Measurements from ENCODE around the gene ABI2. TPM values are rescaled to one million over a fixed set of nuclear protein-coding genes. Genes with fewer than 3 reads are reported as not detected.
"Not testable (repeated sequence)": the region's sequence is repeated elsewhere in the genome, so short reads cannot be mapped to it uniquely, and the experiment has no call there.

Gene ABI2
- total RNA-seq, 4 donors from 2014 or later, result 10.1 to 28.4 (median 22.0) TPM

DNA sequence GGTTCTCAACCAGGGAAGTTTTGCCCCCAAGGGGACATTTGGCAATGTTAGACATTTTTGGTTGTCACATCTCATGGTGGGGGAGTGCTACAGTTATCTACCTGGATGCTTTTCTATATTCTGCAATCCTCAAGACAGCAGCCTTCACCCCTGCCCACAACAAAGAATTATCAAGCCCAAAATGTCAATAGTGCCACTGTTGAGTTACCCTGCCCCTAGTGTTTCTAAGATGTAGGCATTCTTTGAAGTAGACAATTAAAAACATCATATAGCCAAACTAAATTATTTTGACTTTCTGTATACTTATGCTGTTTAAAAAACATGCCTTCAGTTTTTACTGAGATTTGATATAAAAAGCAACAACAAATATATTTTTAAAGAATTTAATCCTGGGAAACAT lies 48.0 kb downstream of the ABI2 start:
- no peaks in the 10 kb centered on the region for H3K4me1 ChIP-seq
- H3K36me3 ChIP-seq, result no peaks in the 10 kb centered on the region
- no peak for DNase-seq (ENCODE audit: low spot score in 2 of 2)
- H3K27me3 ChIP-seq, result no peaks in the 10 kb centered on the region
- TF ChIP-seq, protein P1, sequence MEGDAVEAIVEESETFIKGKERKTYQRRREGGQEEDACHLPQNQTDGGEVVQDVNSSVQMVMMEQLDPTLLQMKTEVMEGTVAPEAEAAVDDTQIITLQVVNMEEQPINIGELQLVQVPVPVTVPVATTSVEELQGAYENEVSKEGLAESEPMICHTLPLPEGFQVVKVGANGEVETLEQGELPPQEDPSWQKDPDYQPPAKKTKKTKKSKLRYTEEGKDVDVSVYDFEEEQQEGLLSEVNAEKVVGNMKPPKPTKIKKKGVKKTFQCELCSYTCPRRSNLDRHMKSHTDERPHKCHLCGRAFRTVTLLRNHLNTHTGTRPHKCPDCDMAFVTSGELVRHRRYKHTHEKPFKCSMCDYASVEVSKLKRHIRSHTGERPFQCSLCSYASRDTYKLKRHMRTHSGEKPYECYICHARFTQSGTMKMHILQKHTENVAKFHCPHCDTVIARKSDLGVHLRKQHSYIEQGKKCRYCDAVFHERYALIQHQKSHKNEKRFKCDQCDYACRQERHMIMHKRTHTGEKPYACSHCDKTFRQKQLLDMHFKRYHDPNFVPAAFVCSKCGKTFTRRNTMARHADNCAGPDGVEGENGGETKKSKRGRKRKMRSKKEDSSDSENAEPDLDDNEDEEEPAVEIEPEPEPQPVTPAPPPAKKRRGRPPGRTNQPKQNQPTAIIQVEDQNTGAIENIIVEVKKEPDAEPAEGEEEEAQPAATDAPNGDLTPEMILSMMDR (IDR thresholded peaks at IDR 0.05), result no peak
- TF ChIP-seq EP300 (IDR thresholded peaks at IDR 0.05) (no peak), POLR2A (IDR thresholded peaks at IDR 0.05) (no peak), POLR2AphosphoS5 (IDR thresholded peaks at IDR 0.05) (no peak)
- H3K4me3 ChIP-seq, result no peak overlapping the region
- H3K9me3 ChIP-seq, result no peaks in the 10 kb centered on the region
- no peak overlapping the region for H3K27ac ChIP-seq

DNA sequence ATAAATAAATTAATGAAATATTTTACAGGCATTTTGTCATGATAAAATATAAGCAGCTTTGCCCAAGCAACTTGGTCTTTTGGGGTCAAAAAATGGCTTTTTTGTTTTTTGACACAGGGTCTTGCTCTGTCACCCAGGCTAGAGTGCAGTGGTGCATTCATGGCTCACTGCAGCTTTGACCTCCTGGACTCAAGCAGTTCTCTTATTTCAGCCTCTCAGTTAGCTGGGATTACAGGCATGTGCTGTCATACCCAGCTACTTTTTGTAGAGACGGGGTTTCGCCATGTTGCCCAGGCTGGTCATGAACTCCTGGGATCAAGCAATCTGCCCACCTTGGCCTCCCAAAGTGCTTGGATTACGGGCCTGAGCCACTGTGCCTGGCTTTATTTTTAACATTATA lies 51.0 kb downstream of the ABI2 start:
- H3K9me3 ChIP-seq, result no peaks in the 10 kb centered on the region
- WGBS, result 99% methylated on average over 3 of the region's 3 CpGs
- H3K27me3 ChIP-seq, result no peaks in the 10 kb centered on the region
- TF ChIP-seq POLR2AphosphoS5 (IDR thresholded peaks at IDR 0.05) (no peak), EP300 (IDR thresholded peaks at IDR 0.05) (no peak), POLR2A (IDR thresholded peaks at IDR 0.05) (no peak)
- TF ChIP-seq, protein P1 (IDR thresholded peaks at IDR 0.05), result no peak
- no peak for DNase-seq (ENCODE audit: low spot score in 2 of 2)
- no peak overlapping the region for H3K27ac ChIP-seq
- no peak overlapping the region for H3K4me3 ChIP-seq
- no peaks in the 10 kb centered on the region for H3K4me1 ChIP-seq
- H3K36me3 ChIP-seq, result no peaks in the 10 kb centered on the region

DNA sequence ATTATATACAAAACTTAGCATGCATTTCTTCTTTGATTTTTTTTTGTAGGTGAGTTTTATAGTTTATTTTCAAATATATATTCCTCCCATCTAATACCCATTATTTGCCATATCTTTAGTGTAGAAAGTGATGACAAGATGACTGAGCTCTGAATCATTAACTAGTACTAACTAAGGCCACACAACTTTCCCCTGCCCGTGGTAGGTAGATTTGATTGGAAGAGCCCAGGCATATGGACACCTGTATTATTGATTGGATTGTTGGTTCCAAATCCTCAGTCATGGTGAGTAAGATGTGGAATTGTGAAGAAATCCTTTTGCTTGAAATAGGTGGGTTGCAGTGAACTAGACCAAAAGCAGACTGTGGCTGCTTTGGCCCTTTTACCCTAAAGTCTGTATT lies 54.8 kb downstream of the ABI2 start:
- Histone ChIP-seq H3K9me3 (no peaks in the 10 kb centered on the region), H3K27me3 (no peaks in the 10 kb centered on the region), H3K4me1 (no peaks in the 10 kb centered on the region), H3K4me3 (no peak overlapping the region), H3K36me3 (no peaks in the 10 kb centered on the region), H3K27ac (no peak overlapping the region)
- 93% methylated on average over 1 of the region's 1 CpG for WGBS
- TF ChIP-seq POLR2AphosphoS5 (IDR thresholded peaks at IDR 0.05), result no peak
- no peak for TF ChIP-seq POLR2A (IDR thresholded peaks at IDR 0.05)
- TF ChIP-seq, protein P1 (IDR thresholded peaks at IDR 0.05), result no peak
- TF ChIP-seq EP300 (IDR thresholded peaks at IDR 0.05), result no peak
- DNase-seq (ENCODE audit: low spot score in 2 of 2), result no peak

DNA sequence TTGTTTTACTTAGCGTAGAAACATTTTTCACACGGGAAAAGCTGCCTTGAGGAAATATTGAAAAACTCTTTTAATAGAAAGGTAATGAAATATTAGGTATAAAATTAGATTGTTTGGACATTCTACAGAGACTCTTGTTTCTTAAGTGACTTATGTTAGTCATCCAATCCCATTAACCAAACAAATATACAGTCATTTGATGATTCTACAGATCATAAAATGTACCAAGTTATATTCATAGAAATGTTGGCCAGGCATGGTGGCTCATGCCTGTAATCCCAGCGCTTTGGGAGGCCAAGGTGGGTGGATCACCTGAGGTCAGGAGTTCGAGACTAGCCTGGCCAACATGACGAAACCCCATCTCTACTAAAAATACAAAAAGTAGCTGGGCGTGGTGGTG lies 60.0 kb downstream of the ABI2 start:
- H3K27ac ChIP-seq; DNase-seq (ENCODE audit: low spot score in 2 of 2); H3K36me3 ChIP-seq; H3K27me3 ChIP-seq; H3K4me1 ChIP-seq; H3K4me3 ChIP-seq; H3K9me3 ChIP-seq: not testable (repeated sequence)
- 96% methylated on average over 6 of the region's 6 CpGs for WGBS

DNA sequence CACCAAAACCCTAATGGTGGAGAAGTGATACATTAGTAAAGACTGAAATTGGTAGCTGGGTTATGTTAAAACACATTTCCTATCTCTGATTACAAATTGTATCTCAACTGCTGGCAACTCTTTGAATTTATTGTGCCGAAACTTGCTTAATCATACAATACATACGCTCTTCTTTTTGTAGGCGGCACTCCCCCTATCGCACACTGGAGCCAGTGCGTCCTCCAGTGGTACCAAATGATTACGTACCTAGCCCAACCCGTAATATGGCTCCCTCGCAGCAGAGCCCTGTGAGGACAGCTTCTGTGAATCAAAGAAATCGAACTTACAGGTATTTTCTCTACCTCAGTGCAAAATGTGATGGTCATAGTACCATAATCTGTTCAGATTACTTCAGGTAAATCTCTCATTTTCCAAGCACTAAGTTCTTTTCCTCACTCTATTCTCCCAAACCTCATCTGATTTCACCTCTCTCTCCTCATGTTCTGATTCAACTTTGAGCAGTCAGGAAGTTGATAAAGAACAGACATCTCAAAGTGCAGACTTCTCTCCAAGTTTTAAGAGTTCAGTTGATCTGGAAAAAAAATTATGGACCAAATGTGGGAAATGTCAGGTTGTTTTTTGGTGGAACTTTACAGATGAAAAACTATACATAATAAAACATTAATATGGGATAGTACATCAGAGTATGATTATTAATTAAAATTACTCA lies 66.5 kb downstream of the ABI2 start:
- no peaks in the 10 kb centered on the region for H3K9me3 ChIP-seq
- H3K27me3 ChIP-seq, result no peaks in the 10 kb centered on the region
- WGBS, result 97% methylated on average over 9 of the region's 9 CpGs
- H3K4me3 ChIP-seq, result no peak overlapping the region
- peaks cover 22% of the 10 kb centered on the region for H3K36me3 ChIP-seq
- no peak for DNase-seq (ENCODE audit: low spot score in 2 of 2)
- H3K27ac ChIP-seq, result no peak overlapping the region
- no peaks in the 10 kb centered on the region for H3K4me1 ChIP-seq
- no peak for TF ChIP-seq POLR2A (IDR thresholded peaks at IDR 0.05)
- TF ChIP-seq POLR2AphosphoS5 (IDR thresholded peaks at IDR 0.05), result no peak
- no peak for TF ChIP-seq EP300 (IDR thresholded peaks at IDR 0.05)
- TF ChIP-seq, protein P1 (IDR thresholded peaks at IDR 0.05), result no peak

DNA sequence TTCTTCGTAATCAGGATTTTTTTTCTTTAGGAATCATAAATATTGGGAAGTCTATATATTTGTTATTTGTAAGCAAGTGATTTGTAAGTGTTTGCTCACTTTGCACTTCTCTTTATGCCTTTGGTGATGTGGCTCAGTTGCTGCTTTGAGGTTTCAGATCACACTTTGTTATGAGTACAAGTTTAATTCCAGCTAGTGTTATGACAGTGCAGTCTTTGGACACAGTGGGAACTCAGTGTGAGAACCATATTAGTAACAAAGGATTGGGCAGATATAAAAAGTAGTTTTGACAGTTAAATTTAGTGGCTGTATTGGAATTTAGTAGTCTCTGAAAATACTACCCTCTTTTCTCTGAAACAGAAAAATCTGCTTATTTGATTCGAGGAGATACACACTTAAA lies 67.7 kb downstream of the ABI2 start:
- no peak for TF ChIP-seq EP300 (IDR thresholded peaks at IDR 0.05)
- no peak overlapping the region for H3K27ac ChIP-seq
- H3K4me3 ChIP-seq, result no peak overlapping the region
- 94% methylated on average over 2 of the region's 2 CpGs for WGBS
- H3K36me3 ChIP-seq, result peaks cover 22% of the 10 kb centered on the region
- no peak for DNase-seq (ENCODE audit: low spot score in 2 of 2)
- no peaks in the 10 kb centered on the region for H3K4me1 ChIP-seq
- H3K9me3 ChIP-seq, result no peaks in the 10 kb centered on the region
- no peaks in the 10 kb centered on the region for H3K27me3 ChIP-seq
